Measurements from ENCODE around the gene L2HGDH.

DNA sequence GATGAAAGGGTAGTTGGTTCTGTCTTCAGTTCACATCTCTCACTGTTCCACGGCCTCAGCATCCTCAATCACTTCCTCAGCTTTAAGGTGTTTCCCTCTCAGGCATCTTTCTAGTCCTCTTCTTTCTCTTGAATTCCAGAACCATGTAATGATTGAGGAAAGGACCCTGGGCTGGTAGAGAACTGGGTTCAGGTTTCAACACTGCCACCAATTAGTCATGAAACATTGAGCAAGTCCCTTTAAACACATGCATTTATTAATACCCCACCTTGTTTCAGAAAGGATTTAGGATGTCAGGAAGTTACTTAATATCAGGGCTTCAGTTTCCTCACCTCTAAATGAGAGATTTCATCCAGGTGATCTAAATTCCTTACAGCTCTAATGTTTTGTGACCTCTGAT lies 7.3 kb upstream of the L2HGDH start:
- TF ChIP-seq, protein P1, sequence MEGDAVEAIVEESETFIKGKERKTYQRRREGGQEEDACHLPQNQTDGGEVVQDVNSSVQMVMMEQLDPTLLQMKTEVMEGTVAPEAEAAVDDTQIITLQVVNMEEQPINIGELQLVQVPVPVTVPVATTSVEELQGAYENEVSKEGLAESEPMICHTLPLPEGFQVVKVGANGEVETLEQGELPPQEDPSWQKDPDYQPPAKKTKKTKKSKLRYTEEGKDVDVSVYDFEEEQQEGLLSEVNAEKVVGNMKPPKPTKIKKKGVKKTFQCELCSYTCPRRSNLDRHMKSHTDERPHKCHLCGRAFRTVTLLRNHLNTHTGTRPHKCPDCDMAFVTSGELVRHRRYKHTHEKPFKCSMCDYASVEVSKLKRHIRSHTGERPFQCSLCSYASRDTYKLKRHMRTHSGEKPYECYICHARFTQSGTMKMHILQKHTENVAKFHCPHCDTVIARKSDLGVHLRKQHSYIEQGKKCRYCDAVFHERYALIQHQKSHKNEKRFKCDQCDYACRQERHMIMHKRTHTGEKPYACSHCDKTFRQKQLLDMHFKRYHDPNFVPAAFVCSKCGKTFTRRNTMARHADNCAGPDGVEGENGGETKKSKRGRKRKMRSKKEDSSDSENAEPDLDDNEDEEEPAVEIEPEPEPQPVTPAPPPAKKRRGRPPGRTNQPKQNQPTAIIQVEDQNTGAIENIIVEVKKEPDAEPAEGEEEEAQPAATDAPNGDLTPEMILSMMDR (IDR thresholded peaks at IDR 0.05): no peak
- TF ChIP-seq HOXA7 (CRISPR knock-in tag; IDR thresholded peaks at IDR 0.05) (no peak), RFX5 (IDR thresholded peaks at IDR 0.05) (no peak), POLR2A (IDR thresholded peaks at IDR 0.05; ENCODE audit: low read length) (no peak), RNF2 (IDR thresholded peaks at IDR 0.05; ENCODE audit: borderline replicate concordance, low read depth) (no peak), CBX2 (IDR thresholded peaks at IDR 0.05; ENCODE audit: borderline replicate concordance, low read depth) (no peak)
- TF ChIP-seq, protein P2, sequence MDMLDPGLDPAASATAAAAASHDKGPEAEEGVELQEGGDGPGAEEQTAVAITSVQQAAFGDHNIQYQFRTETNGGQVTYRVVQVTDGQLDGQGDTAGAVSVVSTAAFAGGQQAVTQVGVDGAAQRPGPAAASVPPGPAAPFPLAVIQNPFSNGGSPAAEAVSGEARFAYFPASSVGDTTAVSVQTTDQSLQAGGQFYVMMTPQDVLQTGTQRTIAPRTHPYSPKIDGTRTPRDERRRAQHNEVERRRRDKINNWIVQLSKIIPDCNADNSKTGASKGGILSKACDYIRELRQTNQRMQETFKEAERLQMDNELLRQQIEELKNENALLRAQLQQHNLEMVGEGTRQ (IDR thresholded peaks at IDR 0.05): no peak
- TF ChIP-seq, protein P3, sequence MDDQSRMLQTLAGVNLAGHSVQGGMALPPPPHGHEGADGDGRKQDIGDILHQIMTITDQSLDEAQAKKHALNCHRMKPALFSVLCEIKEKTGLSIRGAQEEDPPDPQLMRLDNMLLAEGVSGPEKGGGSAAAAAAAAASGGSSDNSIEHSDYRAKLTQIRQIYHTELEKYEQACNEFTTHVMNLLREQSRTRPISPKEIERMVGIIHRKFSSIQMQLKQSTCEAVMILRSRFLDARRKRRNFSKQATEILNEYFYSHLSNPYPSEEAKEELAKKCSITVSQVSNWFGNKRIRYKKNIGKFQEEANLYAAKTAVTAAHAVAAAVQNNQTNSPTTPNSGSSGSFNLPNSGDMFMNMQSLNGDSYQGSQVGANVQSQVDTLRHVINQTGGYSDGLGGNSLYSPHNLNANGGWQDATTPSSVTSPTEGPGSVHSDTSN (IDR thresholded peaks at IDR 0.05): no peak
